ENCODE measurements around the gene RUNDC3A.

RUNDC3A gene

DNA sequence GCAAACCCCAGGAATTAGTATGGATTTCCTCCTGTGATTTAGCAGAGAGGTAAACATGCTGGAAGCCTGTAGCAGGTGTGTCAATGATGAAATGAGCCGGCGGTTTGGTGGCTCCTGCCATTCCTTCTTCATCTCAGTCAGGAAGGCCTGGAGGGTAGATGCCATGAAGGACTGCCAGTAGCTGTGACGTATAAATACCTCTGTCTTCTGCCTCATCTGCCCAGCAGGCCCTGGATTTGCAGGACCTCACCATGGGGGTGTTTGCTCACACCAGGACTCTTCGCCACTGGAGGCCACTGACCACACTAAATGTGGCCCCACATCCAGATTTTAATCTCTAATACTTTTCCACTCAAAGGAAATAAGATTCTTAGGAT is 24.4 kb upstream of the RUNDC3A start:
- Histone ChIP-seq H3K9ac (ENCODE audit: low read length) (no peak overlapping the region), H3K27ac (ENCODE audit: low read length) (no peak overlapping the region), H4K20me1 (ENCODE audit: insufficient read depth, low read length) (no peaks in the 10 kb centered on the region), H3K4me2 (ENCODE audit: low read length) (no peak overlapping the region), H3K9me3 (ENCODE audit: insufficient read depth, low read length) (no peaks in the 10 kb centered on the region), H3K79me2 (ENCODE audit: low read length) (no peaks in the 10 kb centered on the region), H3K4me3 (ENCODE audit: low read length) (no peak overlapping the region), H3K27me3 (ENCODE audit: low read depth, low read length) (no peaks in the 10 kb centered on the region), H3K4me1 (ENCODE audit: low read length) (peaks cover 11% of the 10 kb centered on the region; the same call in 1 of the 2 replicates), H2AFZ (ENCODE audit: low read depth, low read length) (no peak overlapping the region), H3K36me3 (replicated peaks; ENCODE audit: low read depth, low read length) (no peaks in the 10 kb centered on the region)
- TF ChIP-seq EZH2phosphoT487 (IDR thresholded peaks at IDR 0.05; ENCODE audit: low read depth), result no peak
- TF ChIP-seq, protein P1, sequence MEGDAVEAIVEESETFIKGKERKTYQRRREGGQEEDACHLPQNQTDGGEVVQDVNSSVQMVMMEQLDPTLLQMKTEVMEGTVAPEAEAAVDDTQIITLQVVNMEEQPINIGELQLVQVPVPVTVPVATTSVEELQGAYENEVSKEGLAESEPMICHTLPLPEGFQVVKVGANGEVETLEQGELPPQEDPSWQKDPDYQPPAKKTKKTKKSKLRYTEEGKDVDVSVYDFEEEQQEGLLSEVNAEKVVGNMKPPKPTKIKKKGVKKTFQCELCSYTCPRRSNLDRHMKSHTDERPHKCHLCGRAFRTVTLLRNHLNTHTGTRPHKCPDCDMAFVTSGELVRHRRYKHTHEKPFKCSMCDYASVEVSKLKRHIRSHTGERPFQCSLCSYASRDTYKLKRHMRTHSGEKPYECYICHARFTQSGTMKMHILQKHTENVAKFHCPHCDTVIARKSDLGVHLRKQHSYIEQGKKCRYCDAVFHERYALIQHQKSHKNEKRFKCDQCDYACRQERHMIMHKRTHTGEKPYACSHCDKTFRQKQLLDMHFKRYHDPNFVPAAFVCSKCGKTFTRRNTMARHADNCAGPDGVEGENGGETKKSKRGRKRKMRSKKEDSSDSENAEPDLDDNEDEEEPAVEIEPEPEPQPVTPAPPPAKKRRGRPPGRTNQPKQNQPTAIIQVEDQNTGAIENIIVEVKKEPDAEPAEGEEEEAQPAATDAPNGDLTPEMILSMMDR (IDR thresholded peaks at IDR 0.05; ENCODE audit: low read depth, low read length), result no peak

DNA sequence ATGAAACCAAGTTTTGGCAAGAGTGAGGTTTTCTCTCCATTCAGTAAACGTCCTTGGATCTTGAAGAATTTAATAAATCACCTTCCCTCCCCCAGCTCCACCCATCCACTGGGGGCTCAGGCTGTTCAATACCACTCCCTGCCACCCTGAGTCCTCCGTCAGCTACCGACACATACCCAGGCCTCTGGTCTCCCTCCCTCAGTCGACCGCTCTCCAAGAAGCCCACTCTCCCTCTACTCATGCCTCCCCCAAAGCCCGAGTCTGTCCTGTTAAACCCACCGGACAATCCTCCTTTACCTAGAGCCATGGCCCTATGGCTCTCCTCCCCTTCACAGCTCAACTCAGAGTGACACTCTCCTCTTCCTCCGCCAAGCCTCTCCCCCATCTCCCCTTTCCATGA is 20.8 kb upstream of the RUNDC3A start:
- H3K9ac ChIP-seq (ENCODE audit: low read length), result no peak overlapping the region
- H4K20me1 ChIP-seq (ENCODE audit: insufficient read depth, low read length), result no peaks in the 10 kb centered on the region
- no peak overlapping the region for H3K4me3 ChIP-seq (ENCODE audit: low read length)
- H3K4me2 ChIP-seq (ENCODE audit: low read length), result no peak overlapping the region
- H3K9me3 ChIP-seq (ENCODE audit: insufficient read depth, low read length), result no peaks in the 10 kb centered on the region
- no peaks in the 10 kb centered on the region for H3K36me3 ChIP-seq (replicated peaks; ENCODE audit: low read depth, low read length)
- TF ChIP-seq, protein P1 (IDR thresholded peaks at IDR 0.05; ENCODE audit: low read depth, low read length), result no peak
- no peak for TF ChIP-seq EZH2phosphoT487 (IDR thresholded peaks at IDR 0.05; ENCODE audit: low read depth)
- no peaks in the 10 kb centered on the region for H3K79me2 ChIP-seq (ENCODE audit: low read length)
- no peak overlapping the region for H2AFZ ChIP-seq (ENCODE audit: low read depth, low read length)
- peaks cover 6% of the 10 kb centered on the region; the same call in 1 of the 2 replicates for H3K4me1 ChIP-seq (ENCODE audit: low read length)
- no peaks in the 10 kb centered on the region for H3K27me3 ChIP-seq (ENCODE audit: low read depth, low read length)
- no peak overlapping the region for H3K27ac ChIP-seq (ENCODE audit: low read length)

DNA sequence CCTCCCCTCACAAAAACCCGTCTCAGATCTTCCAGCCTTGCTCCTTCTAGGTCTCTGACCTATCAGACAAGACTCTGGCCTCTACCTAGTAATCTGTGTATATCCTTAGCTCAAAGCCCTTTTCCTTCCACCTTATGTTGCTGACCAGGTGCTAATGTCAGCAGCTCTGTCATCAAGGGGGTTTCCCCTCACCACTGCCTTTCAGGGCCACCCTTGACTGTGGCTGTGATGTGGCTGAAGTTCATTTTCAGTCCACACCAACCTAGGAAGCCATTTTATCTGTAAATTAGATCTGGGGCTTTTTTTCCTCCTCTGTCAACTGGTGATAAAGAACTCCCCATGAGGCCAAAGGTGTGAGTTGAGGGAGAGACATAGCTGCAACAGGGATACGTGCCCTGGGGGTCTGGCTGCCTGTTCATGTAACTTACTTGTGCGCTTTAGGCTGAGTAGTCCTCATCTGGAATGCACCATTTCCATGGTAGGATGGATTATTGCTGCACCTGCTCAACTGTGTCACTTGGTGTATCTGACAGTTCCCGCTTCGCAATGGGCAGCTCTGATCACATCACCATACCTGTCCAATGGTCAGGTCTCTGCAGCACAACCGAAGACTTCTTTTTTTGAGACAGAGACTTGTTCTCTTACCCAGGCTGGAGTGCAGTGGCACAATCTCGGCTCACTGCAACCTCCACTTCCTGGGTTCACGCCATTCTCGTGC is 14.7 kb upstream of the RUNDC3A start:
- Histone ChIP-seq H3K36me3 (replicated peaks; ENCODE audit: low read depth, low read length) (no peaks in the 10 kb centered on the region), H3K4me3 (ENCODE audit: low read length) (no peak overlapping the region), H3K9me3 (ENCODE audit: insufficient read depth, low read length) (no peaks in the 10 kb centered on the region), H3K27me3 (ENCODE audit: low read depth, low read length) (no peaks in the 10 kb centered on the region), H4K20me1 (ENCODE audit: insufficient read depth, low read length) (no peaks in the 10 kb centered on the region), H2AFZ (ENCODE audit: low read depth, low read length) (no peak overlapping the region), H3K4me1 (ENCODE audit: low read length) (peaks cover 1% of the 10 kb centered on the region; the same call in 1 of the 2 replicates), H3K9ac (ENCODE audit: low read length) (no peak overlapping the region), H3K79me2 (ENCODE audit: low read length) (no peaks in the 10 kb centered on the region), H3K4me2 (ENCODE audit: low read length) (no peak overlapping the region), H3K27ac (ENCODE audit: low read length) (no peak overlapping the region)
- TF ChIP-seq, protein P1 (IDR thresholded peaks at IDR 0.05; ENCODE audit: low read depth, low read length), result no peak
- TF ChIP-seq EZH2phosphoT487 (IDR thresholded peaks at IDR 0.05; ENCODE audit: low read depth), result no peak

DNA sequence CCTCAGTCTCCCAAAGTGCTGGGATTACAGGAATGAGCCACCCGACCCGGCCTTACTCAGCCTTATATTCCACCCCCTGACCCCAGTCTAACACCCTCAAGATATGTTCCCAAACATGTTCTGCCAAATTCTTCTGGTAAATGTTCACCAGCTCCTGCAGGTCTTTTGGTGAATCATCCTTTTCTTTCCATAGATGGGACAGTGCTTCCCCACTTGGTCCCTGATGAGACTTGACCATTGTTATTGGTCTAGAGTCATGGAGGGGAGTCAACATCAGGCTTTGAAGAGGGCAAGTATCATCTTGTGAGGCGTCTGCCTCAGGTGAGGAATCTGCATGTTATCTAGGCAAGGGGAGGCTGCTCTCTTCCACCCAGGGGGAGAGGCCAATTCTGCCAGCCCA is 10.4 kb upstream of the RUNDC3A start:
- Histone ChIP-seq H3K27me3 (ENCODE audit: low read depth, low read length) (0 out of 2 replicates have a peak, but pooled peaks cover 7% of the 10 kb centered on the region), H2AFZ (ENCODE audit: low read depth, low read length) (no peak overlapping the region), H3K4me1 (ENCODE audit: low read length) (no peaks in the 10 kb centered on the region), H4K20me1 (ENCODE audit: insufficient read depth, low read length) (no peaks in the 10 kb centered on the region), H3K4me2 (ENCODE audit: low read length) (no peak overlapping the region), H3K79me2 (ENCODE audit: low read length) (no peaks in the 10 kb centered on the region), H3K36me3 (replicated peaks; ENCODE audit: low read depth, low read length) (no peaks in the 10 kb centered on the region), H3K4me3 (ENCODE audit: low read length) (no peak overlapping the region), H3K9me3 (ENCODE audit: insufficient read depth, low read length) (no peaks in the 10 kb centered on the region), H3K27ac (ENCODE audit: low read length) (no peak overlapping the region), H3K9ac (ENCODE audit: low read length) (no peak overlapping the region)
- TF ChIP-seq, protein P1 (IDR thresholded peaks at IDR 0.05; ENCODE audit: low read depth, low read length), result no peak
- TF ChIP-seq EZH2phosphoT487 (IDR thresholded peaks at IDR 0.05; ENCODE audit: low read depth), result no peak

All from OCI-LY3 (cell line).